OCI-LY7 (cell line): ENCODE data around the gene LDHD. TPM values are rescaled to one million over a fixed set of nuclear protein-coding genes. Genes with fewer than 3 reads are reported as not detected.

Source experiments
- BruUV-seq: library from RNA; stranded (reverse); fragments of 400-500 nt; replicated peaks from 2 replicates; lab custom pipeline; 2021; lab: Mats Ljungman, UMichigan
- CTCF ChIA-PET: fragments of 300-600 bp; sonication (Branson Sonifier 250); formaldehyde crosslinking; loops from one replicate; lab custom pipeline; 2022; ENCODE audit warnings: antibody characterized with exemption; ENCODE audit not compliant: unreplicated experiment; lab: Charles Lee
- POLR2A ChIA-PET: fragments of 300-600 bp; sonication (Branson Sonifier 250); formaldehyde crosslinking; loops from one replicate; lab custom pipeline; 2022; ENCODE audit warnings: antibody characterized with exemption; lab: Charles Lee
- DNase-seq: peaks from one replicate; pipeline ENCODE4 v3.0.0-alpha.2; 2015; ENCODE audit warnings: low spot score
- H2AFZ ChIP-seq: fragments of 200-600 bp; sonication (generic), shearing (Covaris generic); 2 replicates; pipeline ENCODE4 v1.6.1; 2014; ENCODE audit warnings: mild to moderate bottlenecking, antibody characterized with exemption, low read length, moderate library complexity
- H3K27ac ChIP-seq: fragments of 200-600 bp; sonication (generic); 2 replicates; pipeline ENCODE4 v1.5.1; 2014; ENCODE audit warnings: mixed run types, low read depth, mild to moderate bottlenecking, moderate library complexity, low read length, inconsistent platforms; ENCODE audit not compliant: poor library complexity, severe bottlenecking
- H3K36me3 ChIP-seq: fragments of 200-600 bp; sonication (generic); 2 replicates; pipeline ENCODE4 v1.6.1; 2014; ENCODE audit warnings: mild to moderate bottlenecking, antibody characterized with exemption, low read length, moderate library complexity, mixed read lengths; ENCODE audit not compliant: insufficient read depth
- H3K4me1 ChIP-seq: fragments of 200-600 bp; sonication (generic); 2 replicates; pipeline ENCODE4 v1.5.1; 2014; ENCODE audit warnings: mild to moderate bottlenecking, low read length; ENCODE audit not compliant: insufficient read depth, poor library complexity, severe bottlenecking
- H3K4me2 ChIP-seq: fragments of 200-600 bp; sonication (generic); 2 replicates; pipeline ENCODE4 v1.6.1; 2014; ENCODE audit warnings: mild to moderate bottlenecking, low read length
- H3K4me3 ChIP-seq: fragments of 200-600 bp; sonication (generic); 2 replicates; pipeline ENCODE4 v1.5.1; 2014; ENCODE audit warnings: mild to moderate bottlenecking, low read depth, low read length; ENCODE audit not compliant: poor library complexity, severe bottlenecking
- H3K79me2 ChIP-seq: fragments of 200-600 bp; sonication (generic); 2 replicates; pipeline ENCODE4 v1.6.1; 2016; ENCODE audit warnings: low read depth, mild to moderate bottlenecking, low read length, moderate library complexity, mixed read lengths; ENCODE audit not compliant: insufficient read depth
- H3K9me2 ChIP-seq: fragments of 200-600 bp; sonication (generic); 2 replicates; pipeline ENCODE4 v1.6.1; 2016; ENCODE audit warnings: mild to moderate bottlenecking, low read length, mixed read lengths; ENCODE audit not compliant: insufficient read depth
- H3K9me3 ChIP-seq: fragments of 200-600 bp; sonication (generic); 2 replicates; pipeline ENCODE4 v1.6.1; 2014; ENCODE audit warnings: mild to moderate bottlenecking, mixed run types, low read length, mixed read lengths
- H4K20me1 ChIP-seq: fragments of 200-600 bp; sonication (generic); 2 replicates; pipeline ENCODE4 v1.6.1; 2014; ENCODE audit warnings: mild to moderate bottlenecking, antibody characterized with exemption, low read length, moderate library complexity, mixed read lengths; ENCODE audit not compliant: insufficient read depth
- EZH2phosphoT487 ChIP-seq: fragments of 200-600 bp; sonication (generic); IDR thresholded peaks from 2 replicates; pipeline ENCODE4 v1.6.1; 2018; ENCODE audit warnings: low read depth, borderline replicate concordance, mild to moderate bottlenecking, mixed run types, antibody characterized with exemption, low read length, moderate library complexity, mixed read lengths
- intact Hi-C: fragments of 100-400 bp; cut with micrococcal nuclease; formaldehyde crosslinking; loops from one replicate; pipeline ENCODE4 v1.10.0; 2022; ENCODE audit not compliant: unreplicated experiment
- total RNA-seq, 2 experiments: library from RNA; depleted of rRNA in 1 of 2; stranded (reverse); fragments of >200 nt in 1 of 2; shearing (Covaris generic) in 1 of 2; gene quantifications; 2 replicates each; pipeline ENCODE4 v1.2.3, GENCODE V29; 2014 to 2022
- TF ChIP-seq, protein P1 (sequence below): fragments of 200-600 bp; sonication (generic); conservative IDR thresholded peaks from 2 replicates; pipeline ENCODE4 v1.5.1; 2014; ENCODE audit warnings: mild to moderate bottlenecking, antibody characterized with exemption, low read length, moderate library complexity, mixed read lengths

LDHD gene
- total RNA-seq, 2 experiments from 2014 or later, result 0.09 to 0.48 TPM

DNA sequence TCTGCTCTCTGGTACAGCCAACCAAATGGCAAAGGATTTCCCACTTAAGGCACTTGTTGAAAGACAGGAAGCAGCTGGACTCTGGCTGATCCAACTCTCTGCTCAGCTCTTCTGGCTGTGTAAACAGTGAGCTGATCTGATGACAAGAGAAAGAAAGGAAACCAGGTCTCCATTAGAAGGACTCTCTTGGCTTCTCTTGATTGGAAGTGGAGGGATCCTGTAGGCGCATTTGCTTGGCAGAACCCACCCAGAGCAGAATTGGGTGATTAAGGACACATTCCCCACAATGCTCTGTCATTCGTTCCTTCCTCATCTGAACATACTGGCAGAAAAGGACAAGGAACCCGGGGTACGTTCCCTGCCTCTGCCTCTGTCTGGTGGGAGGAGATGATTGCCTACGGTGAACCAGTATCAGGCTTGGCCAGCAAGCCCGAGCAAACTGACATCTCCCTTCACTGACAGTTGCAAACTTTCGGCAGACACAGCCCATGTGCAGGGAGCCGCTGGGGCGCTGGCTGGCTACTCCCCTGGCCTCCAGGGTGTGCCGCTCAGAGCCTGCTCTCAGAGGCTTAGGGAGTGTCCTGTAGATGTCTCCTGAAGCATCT is 29.1 kb downstream of the LDHD start:
- H2AFZ ChIP-seq, result no peak overlapping the region
- no peaks in the 10 kb centered on the region for H3K36me3 ChIP-seq
- no peaks in the 10 kb centered on the region for H3K9me3 ChIP-seq
- no peak overlapping the region for H3K4me3 ChIP-seq
- ChIA-PET POLR2A (no interaction called here), CTCF (no interaction called here)
- DNase-seq, result no peak
- H3K4me2 ChIP-seq, result no peak overlapping the region
- intact Hi-C loops, result no loop called here
- H3K27ac ChIP-seq, result no peak overlapping the region
- no peak for TF ChIP-seq EZH2phosphoT487
- TF ChIP-seq, protein P1, sequence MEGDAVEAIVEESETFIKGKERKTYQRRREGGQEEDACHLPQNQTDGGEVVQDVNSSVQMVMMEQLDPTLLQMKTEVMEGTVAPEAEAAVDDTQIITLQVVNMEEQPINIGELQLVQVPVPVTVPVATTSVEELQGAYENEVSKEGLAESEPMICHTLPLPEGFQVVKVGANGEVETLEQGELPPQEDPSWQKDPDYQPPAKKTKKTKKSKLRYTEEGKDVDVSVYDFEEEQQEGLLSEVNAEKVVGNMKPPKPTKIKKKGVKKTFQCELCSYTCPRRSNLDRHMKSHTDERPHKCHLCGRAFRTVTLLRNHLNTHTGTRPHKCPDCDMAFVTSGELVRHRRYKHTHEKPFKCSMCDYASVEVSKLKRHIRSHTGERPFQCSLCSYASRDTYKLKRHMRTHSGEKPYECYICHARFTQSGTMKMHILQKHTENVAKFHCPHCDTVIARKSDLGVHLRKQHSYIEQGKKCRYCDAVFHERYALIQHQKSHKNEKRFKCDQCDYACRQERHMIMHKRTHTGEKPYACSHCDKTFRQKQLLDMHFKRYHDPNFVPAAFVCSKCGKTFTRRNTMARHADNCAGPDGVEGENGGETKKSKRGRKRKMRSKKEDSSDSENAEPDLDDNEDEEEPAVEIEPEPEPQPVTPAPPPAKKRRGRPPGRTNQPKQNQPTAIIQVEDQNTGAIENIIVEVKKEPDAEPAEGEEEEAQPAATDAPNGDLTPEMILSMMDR, result no peak
- H4K20me1 ChIP-seq, result 0 out of 2 replicates have a peak, but pooled peaks cover 9% of the 10 kb centered on the region
- no TSS peak for BruUV-seq
- no peaks in the 10 kb centered on the region for H3K79me2 ChIP-seq
- H3K9me2 ChIP-seq, result no peaks in the 10 kb centered on the region
- no peaks in the 10 kb centered on the region for H3K4me1 ChIP-seq

DNA sequence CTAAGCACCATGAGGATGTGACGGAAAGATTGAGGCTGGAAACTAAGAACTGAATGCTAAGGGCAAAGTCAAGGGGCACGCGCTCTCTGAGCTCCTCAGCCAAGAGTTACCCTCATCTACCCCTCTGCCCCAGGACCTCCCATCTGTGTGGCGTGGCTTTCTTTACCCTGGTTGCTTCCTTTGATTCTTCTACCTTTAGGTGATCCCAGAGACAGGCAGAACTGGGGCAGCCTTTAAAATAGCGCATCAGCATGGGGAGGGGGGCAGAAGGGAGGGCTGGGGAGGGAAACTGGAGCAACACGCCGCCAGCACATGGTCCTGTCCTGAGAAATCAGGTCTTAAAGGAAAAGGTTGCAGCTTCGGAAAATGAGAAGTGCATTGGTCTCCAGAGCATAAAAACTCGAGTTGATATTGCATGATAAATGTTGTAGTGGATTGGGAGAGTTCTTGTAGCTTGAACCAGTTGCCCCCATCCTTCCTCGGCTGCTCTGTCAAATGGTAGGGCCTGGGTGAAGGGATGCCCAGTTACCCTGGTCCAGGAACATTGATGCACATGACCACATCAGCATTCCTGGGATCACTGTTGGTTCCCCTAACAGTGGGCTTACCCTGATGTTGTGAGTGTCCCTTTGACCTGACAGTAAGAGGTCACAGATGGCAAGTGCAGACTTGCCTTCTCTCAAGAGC is 29.7 kb downstream of the LDHD start:
- intact Hi-C loops, result no loop called here
- no peaks in the 10 kb centered on the region for H3K36me3 ChIP-seq
- no peaks in the 10 kb centered on the region for H3K9me3 ChIP-seq
- no peak for TF ChIP-seq EZH2phosphoT487
- TF ChIP-seq, protein P1, result no peak
- H3K4me3 ChIP-seq, result no peak overlapping the region
- no peak for DNase-seq
- no TSS peak for BruUV-seq
- no peaks in the 10 kb centered on the region for H3K79me2 ChIP-seq
- no peak overlapping the region for H3K4me2 ChIP-seq
- ChIA-PET CTCF (no interaction called here), POLR2A (interaction anchor here (0.6 to 2.5 kb wide), 2 partner anchors 11 to 13 kb away, joined by 3 to 6 read pairs; no protein-coding TSS in a partner anchor)
- H3K4me1 ChIP-seq, result peaks cover 1% of the 10 kb centered on the region
- H3K27ac ChIP-seq, result no peak overlapping the region
- H3K9me2 ChIP-seq, result no peaks in the 10 kb centered on the region
- H2AFZ ChIP-seq, result no peak overlapping the region
- H4K20me1 ChIP-seq, result 0 out of 2 replicates have a peak, but pooled peaks cover 10% of the 10 kb centered on the region

DNA sequence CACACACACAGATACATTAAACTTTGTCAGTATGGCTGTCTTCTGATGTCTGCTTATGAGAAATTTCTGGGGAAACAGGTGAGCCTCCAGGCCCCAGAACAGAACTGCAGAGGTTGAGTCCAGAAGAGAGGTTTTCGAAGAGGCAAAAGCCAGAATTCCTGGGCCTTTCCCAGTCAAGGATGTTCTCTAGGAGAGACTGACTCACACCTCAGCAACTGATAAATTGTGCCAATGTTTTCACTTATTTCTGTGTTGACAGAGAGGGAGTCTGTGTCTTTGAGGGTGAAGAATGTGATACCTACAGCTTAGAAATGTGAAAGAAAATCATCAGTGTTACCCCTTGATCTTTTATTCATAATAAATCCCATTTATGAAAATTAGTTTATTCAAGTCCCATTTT is 30.3 kb downstream of the LDHD start:
- DNase-seq, result no peak
- intact Hi-C loops, result no loop called here
- POLR2A ChIA-PET, result interaction anchor here (0.6 to 2.5 kb wide), 2 partner anchors 11 to 13 kb away, joined by 3 to 6 read pairs; no protein-coding TSS in a partner anchor
- no peaks in the 10 kb centered on the region for H3K79me2 ChIP-seq
- no peaks in the 10 kb centered on the region for H3K9me3 ChIP-seq
- 0 out of 2 replicates have a peak, but pooled peaks cover 10% of the 10 kb centered on the region for H4K20me1 ChIP-seq
- no peak overlapping the region for H3K4me3 ChIP-seq
- H3K36me3 ChIP-seq, result no peaks in the 10 kb centered on the region
- H3K4me1 ChIP-seq, result peaks cover 7% of the 10 kb centered on the region
- no peak overlapping the region for H2AFZ ChIP-seq
- CTCF ChIA-PET, result no interaction called here
- BruUV-seq, result no TSS peak
- TF ChIP-seq, protein P1, result no peak
- no peak for TF ChIP-seq EZH2phosphoT487
- H3K4me2 ChIP-seq, result no peak overlapping the region
- H3K27ac ChIP-seq, result no peak overlapping the region
- H3K9me2 ChIP-seq, result no peaks in the 10 kb centered on the region
